HepG2 (cell line): Measurements from ENCODE around the gene KLHL17. TPM values are rescaled to one million over a fixed set of nuclear protein-coding genes. Genes with fewer than 3 reads are reported as not detected.
A peak's percentile ranks its signal among the peaks of the same experiment; 100 is the strongest.

Experiments used
- ARNT2 ChIP-seq: sonication (generic); formaldehyde crosslinking; IDR thresholded peaks from 2 replicates; pipeline ENCODE4 v1.8.0; 2022; ENCODE audit warnings: mild to moderate bottlenecking, low read depth, missing genetic modification reagents, moderate library complexity
- IRX3 ChIP-seq: sonication (generic); formaldehyde crosslinking; IDR thresholded peaks from 2 replicates; pipeline ENCODE4 v1.8.1; 2023; ENCODE audit warnings: mild to moderate bottlenecking, low read depth, missing genetic modification reagents, borderline replicate concordance
- MBNL3 ChIP-seq: fragments of 250-450 bp; sonication (Bioruptor Pico); conservative IDR thresholded peaks from 2 replicates; pipeline ENCODE4 v1.8.0; 2022; ENCODE audit warnings: mild to moderate bottlenecking, inconsistent platforms
- NFE2 ChIP-seq: sonication (generic); formaldehyde crosslinking; IDR thresholded peaks from 2 replicates; pipeline ENCODE4 v1.4.0; 2020; ENCODE audit warnings: missing genetic modification reagents
- NRL ChIP-seq: sonication (generic); formaldehyde crosslinking; IDR thresholded peaks from 2 replicates; pipeline ENCODE4 v1.5.0; 2020; ENCODE audit warnings: missing genetic modification reagents, mild to moderate bottlenecking, moderate library complexity, borderline replicate concordance
- POLR2AphosphoS2 ChIP-seq: IDR thresholded peaks from 2 replicates; pipeline ENCODE4 v1.6.1; 2011; ENCODE audit warnings: low read depth, low read length, improper control_type of control experiment
- SOX5 ChIP-seq: IDR thresholded peaks from 2 replicates; pipeline ENCODE4 v1.6.1; 2016; ENCODE audit warnings: borderline replicate concordance
- YEATS2 ChIP-seq: sonication (generic); formaldehyde crosslinking; IDR thresholded peaks from 2 replicates; pipeline ENCODE4 v1.4.0; 2020; ENCODE audit warnings: missing genetic modification reagents, borderline replicate concordance
- ZNF121 ChIP-seq: sonication (generic); formaldehyde crosslinking; IDR thresholded peaks from 2 replicates; pipeline ENCODE4 v1.5.0; 2020; ENCODE audit warnings: mild to moderate bottlenecking, missing genetic modification reagents
- ZNF501 ChIP-seq: sonication (generic); formaldehyde crosslinking; IDR thresholded peaks from 2 replicates; pipeline ENCODE4 v1.5.1; 2020; ENCODE audit warnings: mild to moderate bottlenecking, moderate library complexity, missing genetic modification reagents
- ZNF557 ChIP-seq: sonication (generic); formaldehyde crosslinking; IDR thresholded peaks from 2 replicates; pipeline ENCODE4 v1.4.0; 2020; ENCODE audit warnings: missing genetic modification reagents
- ZNF570 ChIP-seq: sonication (generic); formaldehyde crosslinking; IDR thresholded peaks from 2 replicates; pipeline ENCODE4 v1.4.0; 2020; ENCODE audit warnings: mild to moderate bottlenecking, missing genetic modification reagents, borderline replicate concordance
- ZNF577 ChIP-seq: sonication (generic); formaldehyde crosslinking; IDR thresholded peaks from 2 replicates; pipeline ENCODE4 v1.4.0; 2020; ENCODE audit warnings: mild to moderate bottlenecking, low read depth, missing genetic modification reagents, borderline replicate concordance
- polyA plus RNA-seq, 8 experiments: library from polyadenylated mRNA; depleted of rRNA in 3 of 8; stranded (reverse) in 7 of 8; unstranded in 1 of 8; fragments of >200 nt; fragmentation: Illumina TruSeq in 4 of 8; extraction: Trizol in 4 of 8; gene quantifications; 2 replicates each; pipeline versions ENCODE4 v1.2.1 to v1.2.3, GENCODE V29; 2011 to 2016; ENCODE audit warnings: low read depth in 4 of 8, missing spikeins in 1 of 8, mixed read lengths in 1 of 8; ENCODE audit not compliant: insufficient read depth in 1 of 8
- total RNA-seq, 5 experiments: library from RNA; depleted of rRNA; stranded (reverse); fragments of >200 nt; fragmentation: Illumina TruSeq; extraction: Trizol; gene quantifications; 2 replicates each; pipeline ENCODE4 v1.2.3, GENCODE V29; 2016; ENCODE audit warnings: low read depth in 1 of 5
- TF ChIP-seq, protein P1 (sequence below): sonication (generic); formaldehyde crosslinking; IDR thresholded peaks from 2 replicates; pipeline ENCODE4 v1.5.1; 2020; ENCODE audit warnings: mild to moderate bottlenecking, missing genetic modification reagents, borderline replicate concordance
- TF ChIP-seq, protein P2 (sequence below): sonication (generic); formaldehyde crosslinking; IDR thresholded peaks from 2 replicates; pipeline ENCODE4 v1.8.0; 2022; ENCODE audit warnings: missing genetic modification reagents, mild to moderate bottlenecking, borderline replicate concordance
- TF ChIP-seq, protein P3 (sequence below): sonication (generic); formaldehyde crosslinking; IDR thresholded peaks from 2 replicates; pipeline ENCODE4 v1.4.0; 2020; ENCODE audit warnings: mild to moderate bottlenecking, missing genetic modification reagents
- TF ChIP-seq, protein P4 (sequence below): sonication (generic); formaldehyde crosslinking; IDR thresholded peaks from 2 replicates; pipeline ENCODE4 v1.8.1; 2023; ENCODE audit warnings: mild to moderate bottlenecking, missing genetic modification reagents

KLHL17 gene
- total and polyA plus RNA-seq, 2 of the 13 experiments (the other 11 are each of a cell fraction or from before 2014, with no cell fraction given): 9.3 to 24.7 TPM

DNA sequence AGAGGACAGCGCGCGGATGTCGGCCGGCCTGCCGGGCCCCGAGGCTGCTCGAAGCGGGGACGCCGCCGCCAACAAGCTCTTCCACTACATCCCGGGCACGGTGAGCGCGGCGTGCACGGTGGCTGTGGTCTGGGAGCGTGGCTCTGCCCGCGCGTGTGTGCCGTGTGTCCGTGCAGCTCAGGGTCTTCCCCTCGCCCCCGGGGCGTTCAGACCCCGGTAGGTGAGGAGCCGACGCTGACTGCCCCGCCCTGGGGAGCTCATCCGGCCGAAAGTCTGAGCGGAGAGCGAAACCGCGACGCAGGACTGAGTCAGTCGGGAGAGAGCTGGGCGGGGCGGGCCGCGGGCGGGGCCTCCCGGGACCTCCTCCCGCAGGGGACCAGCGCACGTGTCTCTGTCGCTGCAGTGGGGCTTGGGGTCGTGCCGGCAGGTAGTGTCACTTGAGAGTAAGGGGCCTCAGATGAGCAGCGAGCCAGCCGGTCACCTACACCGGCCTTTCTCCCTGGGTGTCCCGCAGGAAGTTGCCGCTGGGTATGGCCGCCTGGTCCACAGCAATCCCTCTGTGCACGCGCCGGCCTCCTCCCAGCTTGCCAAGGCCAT lies 6.4 kb downstream of the KLHL17 start (continued):
- TF ChIP-seq, protein P1, sequence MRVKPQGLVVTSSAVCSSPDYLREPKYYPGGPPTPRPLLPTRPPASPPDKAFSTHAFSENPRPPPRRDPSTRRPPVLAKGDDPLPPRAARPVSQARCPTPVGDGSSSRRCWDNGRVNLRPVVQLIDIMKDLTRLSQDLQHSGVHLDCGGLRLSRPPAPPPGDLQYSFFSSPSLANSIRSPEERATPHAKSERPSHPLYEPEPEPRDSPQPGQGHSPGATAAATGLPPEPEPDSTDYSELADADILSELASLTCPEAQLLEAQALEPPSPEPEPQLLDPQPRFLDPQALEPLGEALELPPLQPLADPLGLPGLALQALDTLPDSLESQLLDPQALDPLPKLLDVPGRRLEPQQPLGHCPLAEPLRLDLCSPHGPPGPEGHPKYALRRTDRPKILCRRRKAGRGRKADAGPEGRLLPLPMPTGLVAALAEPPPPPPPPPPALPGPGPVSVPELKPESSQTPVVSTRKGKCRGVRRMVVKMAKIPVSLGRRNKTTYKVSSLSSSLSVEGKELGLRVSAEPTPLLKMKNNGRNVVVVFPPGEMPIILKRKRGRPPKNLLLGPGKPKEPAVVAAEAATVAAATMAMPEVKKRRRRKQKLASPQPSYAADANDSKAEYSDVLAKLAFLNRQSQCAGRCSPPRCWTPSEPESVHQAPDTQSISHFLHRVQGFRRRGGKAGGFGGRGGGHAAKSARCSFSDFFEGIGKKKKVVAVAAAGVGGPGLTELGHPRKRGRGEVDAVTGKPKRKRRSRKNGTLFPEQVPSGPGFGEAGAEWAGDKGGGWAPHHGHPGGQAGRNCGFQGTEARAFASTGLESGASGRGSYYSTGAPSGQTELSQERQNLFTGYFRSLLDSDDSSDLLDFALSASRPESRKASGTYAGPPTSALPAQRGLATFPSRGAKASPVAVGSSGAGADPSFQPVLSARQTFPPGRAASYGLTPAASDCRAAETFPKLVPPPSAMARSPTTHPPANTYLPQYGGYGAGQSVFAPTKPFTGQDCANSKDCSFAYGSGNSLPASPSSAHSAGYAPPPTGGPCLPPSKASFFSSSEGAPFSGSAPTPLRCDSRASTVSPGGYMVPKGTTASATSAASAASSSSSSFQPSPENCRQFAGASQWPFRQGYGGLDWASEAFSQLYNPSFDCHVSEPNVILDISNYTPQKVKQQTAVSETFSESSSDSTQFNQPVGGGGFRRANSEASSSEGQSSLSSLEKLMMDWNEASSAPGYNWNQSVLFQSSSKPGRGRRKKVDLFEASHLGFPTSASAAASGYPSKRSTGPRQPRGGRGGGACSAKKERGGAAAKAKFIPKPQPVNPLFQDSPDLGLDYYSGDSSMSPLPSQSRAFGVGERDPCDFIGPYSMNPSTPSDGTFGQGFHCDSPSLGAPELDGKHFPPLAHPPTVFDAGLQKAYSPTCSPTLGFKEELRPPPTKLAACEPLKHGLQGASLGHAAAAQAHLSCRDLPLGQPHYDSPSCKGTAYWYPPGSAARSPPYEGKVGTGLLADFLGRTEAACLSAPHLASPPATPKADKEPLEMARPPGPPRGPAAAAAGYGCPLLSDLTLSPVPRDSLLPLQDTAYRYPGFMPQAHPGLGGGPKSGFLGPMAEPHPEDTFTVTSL (CRISPR knock-in tag): no peak
- TF ChIP-seq ZNF557 (CRISPR knock-in tag) (no peak), NRL (no peak), NFE2 (CRISPR knock-in tag) (no peak), SOX5 (CRISPR knock-in tag) (no peak), YEATS2 (0 out of 2 replicates have a peak, but pooled peaks have one; percentile 17), ARNT2 (CRISPR knock-in tag) (peak; percentile 71), MBNL3 (CRISPR knock-in tag) (no peak), ZNF121 (CRISPR knock-in tag) (no peak), IRX3 (CRISPR knock-in tag) (no peak), POLR2AphosphoS2 (no peak), ZNF577 (no peak), ZNF570 (CRISPR knock-in tag) (no peak), ZNF501 (no peak; the same call in 1 of the 2 replicates)
- TF ChIP-seq, protein P2, sequence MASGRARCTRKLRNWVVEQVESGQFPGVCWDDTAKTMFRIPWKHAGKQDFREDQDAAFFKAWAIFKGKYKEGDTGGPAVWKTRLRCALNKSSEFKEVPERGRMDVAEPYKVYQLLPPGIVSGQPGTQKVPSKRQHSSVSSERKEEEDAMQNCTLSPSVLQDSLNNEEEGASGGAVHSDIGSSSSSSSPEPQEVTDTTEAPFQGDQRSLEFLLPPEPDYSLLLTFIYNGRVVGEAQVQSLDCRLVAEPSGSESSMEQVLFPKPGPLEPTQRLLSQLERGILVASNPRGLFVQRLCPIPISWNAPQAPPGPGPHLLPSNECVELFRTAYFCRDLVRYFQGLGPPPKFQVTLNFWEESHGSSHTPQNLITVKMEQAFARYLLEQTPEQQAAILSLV (CRISPR knock-in tag): no peak
- TF ChIP-seq, protein P3, sequence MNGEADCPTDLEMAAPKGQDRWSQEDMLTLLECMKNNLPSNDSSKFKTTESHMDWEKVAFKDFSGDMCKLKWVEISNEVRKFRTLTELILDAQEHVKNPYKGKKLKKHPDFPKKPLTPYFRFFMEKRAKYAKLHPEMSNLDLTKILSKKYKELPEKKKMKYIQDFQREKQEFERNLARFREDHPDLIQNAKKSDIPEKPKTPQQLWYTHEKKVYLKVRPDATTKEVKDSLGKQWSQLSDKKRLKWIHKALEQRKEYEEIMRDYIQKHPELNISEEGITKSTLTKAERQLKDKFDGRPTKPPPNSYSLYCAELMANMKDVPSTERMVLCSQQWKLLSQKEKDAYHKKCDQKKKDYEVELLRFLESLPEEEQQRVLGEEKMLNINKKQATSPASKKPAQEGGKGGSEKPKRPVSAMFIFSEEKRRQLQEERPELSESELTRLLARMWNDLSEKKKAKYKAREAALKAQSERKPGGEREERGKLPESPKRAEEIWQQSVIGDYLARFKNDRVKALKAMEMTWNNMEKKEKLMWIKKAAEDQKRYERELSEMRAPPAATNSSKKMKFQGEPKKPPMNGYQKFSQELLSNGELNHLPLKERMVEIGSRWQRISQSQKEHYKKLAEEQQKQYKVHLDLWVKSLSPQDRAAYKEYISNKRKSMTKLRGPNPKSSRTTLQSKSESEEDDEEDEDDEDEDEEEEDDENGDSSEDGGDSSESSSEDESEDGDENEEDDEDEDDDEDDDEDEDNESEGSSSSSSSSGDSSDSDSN (CRISPR knock-in tag): peak; percentile 75
- TF ChIP-seq, protein P4, sequence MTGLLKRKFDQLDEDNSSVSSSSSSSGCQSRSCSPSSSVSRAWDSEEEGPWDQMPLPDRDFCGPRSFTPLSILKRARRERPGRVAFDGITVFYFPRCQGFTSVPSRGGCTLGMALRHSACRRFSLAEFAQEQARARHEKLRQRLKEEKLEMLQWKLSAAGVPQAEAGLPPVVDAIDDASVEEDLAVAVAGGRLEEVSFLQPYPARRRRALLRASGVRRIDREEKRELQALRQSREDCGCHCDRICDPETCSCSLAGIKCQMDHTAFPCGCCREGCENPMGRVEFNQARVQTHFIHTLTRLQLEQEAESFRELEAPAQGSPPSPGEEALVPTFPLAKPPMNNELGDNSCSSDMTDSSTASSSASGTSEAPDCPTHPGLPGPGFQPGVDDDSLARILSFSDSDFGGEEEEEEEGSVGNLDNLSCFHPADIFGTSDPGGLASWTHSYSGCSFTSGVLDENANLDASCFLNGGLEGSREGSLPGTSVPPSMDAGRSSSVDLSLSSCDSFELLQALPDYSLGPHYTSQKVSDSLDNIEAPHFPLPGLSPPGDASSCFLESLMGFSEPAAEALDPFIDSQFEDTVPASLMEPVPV (CRISPR knock-in tag): peak; percentile 86; the same call in 1 of the 2 replicates
